HepG2 (cell line): Measurements from ENCODE around the gene SHMT1. TPM values are rescaled to one million over a fixed set of nuclear protein-coding genes. Genes with fewer than 3 reads are reported as not detected.
A peak's percentile ranks its signal among the peaks of the same experiment; 100 is the strongest.

Experiments used
- HOXA9 ChIP-seq: sonication (generic); formaldehyde crosslinking; IDR thresholded peaks from 2 replicates; pipeline ENCODE4 v1.8.1; 2022; ENCODE audit warnings: missing genetic modification reagents, mild to moderate bottlenecking, moderate library complexity, borderline replicate concordance
- MTA3 ChIP-seq: sonication (generic); formaldehyde crosslinking; IDR thresholded peaks from 2 replicates; pipeline ENCODE4 v1.4.0; 2020; ENCODE audit warnings: missing genetic modification reagents
- TMF1 ChIP-seq: sonication (generic); formaldehyde crosslinking; IDR thresholded peaks from 2 replicates; pipeline ENCODE4 v1.8.1; 2022; ENCODE audit warnings: low read depth, missing genetic modification reagents
- ZNF264 ChIP-seq: sonication (generic); formaldehyde crosslinking; IDR thresholded peaks from 2 replicates; pipeline ENCODE4 v1.4.0; 2020; ENCODE audit warnings: missing genetic modification reagents
- ZNF772 ChIP-seq: sonication (generic); formaldehyde crosslinking; IDR thresholded peaks from 2 replicates; pipeline ENCODE4 v1.5.0; 2020; ENCODE audit warnings: mild to moderate bottlenecking, missing genetic modification reagents
- ZNF883 ChIP-seq: sonication (generic); formaldehyde crosslinking; IDR thresholded peaks from 2 replicates; pipeline ENCODE4 v1.5.1; 2020; ENCODE audit warnings: mild to moderate bottlenecking, missing genetic modification reagents; ENCODE audit errors: not compliant biosample characterization
- polyA plus RNA-seq, 8 experiments: library from polyadenylated mRNA; depleted of rRNA in 3 of 8; stranded (reverse) in 7 of 8; unstranded in 1 of 8; fragments of >200 nt; fragmentation: Illumina TruSeq in 4 of 8; extraction: Trizol in 4 of 8; gene quantifications; 2 replicates each; pipeline versions ENCODE4 v1.2.1 to v1.2.3, GENCODE V29; 2011 to 2016; ENCODE audit warnings: low read depth in 4 of 8, missing spikeins in 1 of 8, mixed read lengths in 1 of 8; ENCODE audit not compliant: insufficient read depth in 1 of 8
- total RNA-seq, 5 experiments: library from RNA; depleted of rRNA; stranded (reverse); fragments of >200 nt; fragmentation: Illumina TruSeq; extraction: Trizol; gene quantifications; 2 replicates each; pipeline ENCODE4 v1.2.3, GENCODE V29; 2016; ENCODE audit warnings: low read depth in 1 of 5
- TF ChIP-seq, protein P1 (sequence below): sonication (generic); formaldehyde crosslinking; IDR thresholded peaks from 2 replicates; pipeline ENCODE4 v1.4.0; 2020; ENCODE audit warnings: missing genetic modification reagents
- TF ChIP-seq, protein P2 (sequence below): sonication (generic); formaldehyde crosslinking; IDR thresholded peaks from 2 replicates; pipeline ENCODE4 v1.4.0; 2020; ENCODE audit warnings: missing genetic modification reagents, mild to moderate bottlenecking, borderline replicate concordance
- TF ChIP-seq, protein P3 (sequence below): sonication (generic); formaldehyde crosslinking; IDR thresholded peaks from 2 replicates; pipeline ENCODE4 v1.9.0; 2021; ENCODE audit warnings: missing genetic modification reagents, borderline replicate concordance
- TF ChIP-seq, protein P4 (sequence below): IDR thresholded peaks from 2 replicates; pipeline ENCODE4 v1.6.1; 2016; ENCODE audit warnings: missing compliant biosample characterization, missing genetic modification reagents, borderline replicate concordance
- TF ChIP-seq, protein P5 (sequence below): sonication (generic); formaldehyde crosslinking; IDR thresholded peaks from 2 replicates; pipeline ENCODE4 v1.4.0; 2020; ENCODE audit warnings: missing genetic modification reagents

The SHMT1 gene
- total and polyA plus RNA-seq, 2 of the 13 experiments (the other 11 are each of a cell fraction or from before 2014, with no cell fraction given) = 21.3 to 48.8 TPM

DNA sequence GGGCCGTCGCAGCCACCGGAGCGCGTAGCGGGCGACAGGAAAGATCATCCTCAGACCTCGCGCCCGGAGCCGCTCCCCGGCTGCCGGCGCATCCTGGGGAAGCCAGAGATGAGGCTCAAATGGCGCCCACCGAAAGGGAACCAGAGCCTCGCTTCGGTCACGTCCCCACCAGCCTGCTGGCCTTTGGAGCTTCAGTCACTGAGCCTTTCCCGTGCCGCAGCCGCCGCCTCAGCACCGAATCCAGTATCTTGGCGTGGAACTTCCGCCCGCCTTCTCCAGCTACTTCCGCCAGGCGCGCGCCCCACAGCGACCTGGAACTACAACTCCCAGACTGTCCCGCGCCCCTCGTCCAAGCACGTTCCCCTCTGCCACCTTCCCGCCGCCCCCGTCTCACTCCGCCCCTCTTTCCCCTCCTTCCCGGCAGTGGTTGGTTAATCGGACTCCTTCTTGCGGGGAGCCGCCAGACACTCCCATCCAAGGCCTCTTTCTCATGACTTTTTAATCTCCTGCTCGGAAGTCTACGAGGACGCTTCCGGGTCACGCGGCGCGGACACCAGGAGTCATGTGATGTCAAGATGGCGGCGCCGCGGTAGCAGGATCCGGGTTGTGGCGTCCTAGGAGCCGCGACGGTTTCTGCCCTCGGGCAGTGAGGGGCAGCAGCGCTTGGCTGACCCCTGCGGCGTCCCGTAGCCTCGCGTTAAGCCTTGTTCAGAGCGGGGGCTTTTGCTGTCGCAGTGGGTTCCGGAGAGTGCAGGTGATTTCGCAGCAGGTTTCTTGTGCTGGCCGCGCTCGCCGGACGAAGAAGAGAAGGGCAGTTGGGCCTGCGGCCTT lies 48.4 kb downstream of the SHMT1 start, which contains the start of the genes SMCR8 and TOP3A (continued):
- TF ChIP-seq, protein P1, sequence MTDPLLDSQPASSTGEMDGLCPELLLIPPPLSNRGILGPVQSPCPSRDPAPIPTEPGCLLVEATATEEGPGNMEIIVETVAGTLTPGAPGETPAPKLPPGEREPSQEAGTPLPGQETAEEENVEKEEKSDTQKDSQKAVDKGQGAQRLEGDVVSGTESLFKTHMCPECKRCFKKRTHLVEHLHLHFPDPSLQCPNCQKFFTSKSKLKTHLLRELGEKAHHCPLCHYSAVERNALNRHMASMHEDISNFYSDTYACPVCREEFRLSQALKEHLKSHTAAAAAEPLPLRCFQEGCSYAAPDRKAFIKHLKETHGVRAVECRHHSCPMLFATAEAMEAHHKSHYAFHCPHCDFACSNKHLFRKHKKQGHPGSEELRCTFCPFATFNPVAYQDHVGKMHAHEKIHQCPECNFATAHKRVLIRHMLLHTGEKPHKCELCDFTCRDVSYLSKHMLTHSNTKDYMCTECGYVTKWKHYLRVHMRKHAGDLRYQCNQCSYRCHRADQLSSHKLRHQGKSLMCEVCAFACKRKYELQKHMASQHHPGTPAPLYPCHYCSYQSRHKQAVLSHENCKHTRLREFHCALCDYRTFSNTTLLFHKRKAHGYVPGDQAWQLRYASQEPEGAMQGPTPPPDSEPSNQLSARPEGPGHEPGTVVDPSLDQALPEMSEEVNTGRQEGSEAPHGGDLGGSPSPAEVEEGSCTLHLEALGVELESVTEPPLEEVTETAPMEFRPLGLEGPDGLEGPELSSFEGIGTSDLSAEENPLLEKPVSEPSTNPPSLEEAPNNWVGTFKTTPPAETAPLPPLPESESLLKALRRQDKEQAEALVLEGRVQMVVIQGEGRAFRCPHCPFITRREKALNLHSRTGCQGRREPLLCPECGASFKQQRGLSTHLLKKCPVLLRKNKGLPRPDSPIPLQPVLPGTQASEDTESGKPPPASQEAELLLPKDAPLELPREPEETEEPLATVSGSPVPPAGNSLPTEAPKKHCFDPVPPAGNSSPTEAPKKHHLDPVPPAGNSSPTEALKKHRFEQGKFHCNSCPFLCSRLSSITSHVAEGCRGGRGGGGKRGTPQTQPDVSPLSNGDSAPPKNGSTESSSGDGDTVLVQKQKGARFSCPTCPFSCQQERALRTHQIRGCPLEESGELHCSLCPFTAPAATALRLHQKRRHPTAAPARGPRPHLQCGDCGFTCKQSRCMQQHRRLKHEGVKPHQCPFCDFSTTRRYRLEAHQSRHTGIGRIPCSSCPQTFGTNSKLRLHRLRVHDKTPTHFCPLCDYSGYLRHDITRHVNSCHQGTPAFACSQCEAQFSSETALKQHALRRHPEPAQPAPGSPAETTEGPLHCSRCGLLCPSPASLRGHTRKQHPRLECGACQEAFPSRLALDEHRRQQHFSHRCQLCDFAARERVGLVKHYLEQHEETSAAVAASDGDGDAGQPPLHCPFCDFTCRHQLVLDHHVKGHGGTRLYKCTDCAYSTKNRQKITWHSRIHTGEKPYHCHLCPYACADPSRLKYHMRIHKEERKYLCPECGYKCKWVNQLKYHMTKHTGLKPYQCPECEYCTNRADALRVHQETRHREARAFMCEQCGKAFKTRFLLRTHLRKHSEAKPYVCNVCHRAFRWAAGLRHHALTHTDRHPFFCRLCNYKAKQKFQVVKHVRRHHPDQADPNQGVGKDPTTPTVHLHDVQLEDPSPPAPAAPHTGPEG (CRISPR knock-in tag) = peak; percentile 49; the same call in 1 of the 2 replicates
- no peak for TF ChIP-seq HOXA9
- TF ChIP-seq, protein P2, sequence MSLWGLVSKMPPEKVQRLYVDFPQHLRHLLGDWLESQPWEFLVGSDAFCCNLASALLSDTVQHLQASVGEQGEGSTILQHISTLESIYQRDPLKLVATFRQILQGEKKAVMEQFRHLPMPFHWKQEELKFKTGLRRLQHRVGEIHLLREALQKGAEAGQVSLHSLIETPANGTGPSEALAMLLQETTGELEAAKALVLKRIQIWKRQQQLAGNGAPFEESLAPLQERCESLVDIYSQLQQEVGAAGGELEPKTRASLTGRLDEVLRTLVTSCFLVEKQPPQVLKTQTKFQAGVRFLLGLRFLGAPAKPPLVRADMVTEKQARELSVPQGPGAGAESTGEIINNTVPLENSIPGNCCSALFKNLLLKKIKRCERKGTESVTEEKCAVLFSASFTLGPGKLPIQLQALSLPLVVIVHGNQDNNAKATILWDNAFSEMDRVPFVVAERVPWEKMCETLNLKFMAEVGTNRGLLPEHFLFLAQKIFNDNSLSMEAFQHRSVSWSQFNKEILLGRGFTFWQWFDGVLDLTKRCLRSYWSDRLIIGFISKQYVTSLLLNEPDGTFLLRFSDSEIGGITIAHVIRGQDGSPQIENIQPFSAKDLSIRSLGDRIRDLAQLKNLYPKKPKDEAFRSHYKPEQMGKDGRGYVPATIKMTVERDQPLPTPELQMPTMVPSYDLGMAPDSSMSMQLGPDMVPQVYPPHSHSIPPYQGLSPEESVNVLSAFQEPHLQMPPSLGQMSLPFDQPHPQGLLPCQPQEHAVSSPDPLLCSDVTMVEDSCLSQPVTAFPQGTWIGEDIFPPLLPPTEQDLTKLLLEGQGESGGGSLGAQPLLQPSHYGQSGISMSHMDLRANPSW (CRISPR knock-in tag) = no peak
- TF ChIP-seq, protein P3, sequence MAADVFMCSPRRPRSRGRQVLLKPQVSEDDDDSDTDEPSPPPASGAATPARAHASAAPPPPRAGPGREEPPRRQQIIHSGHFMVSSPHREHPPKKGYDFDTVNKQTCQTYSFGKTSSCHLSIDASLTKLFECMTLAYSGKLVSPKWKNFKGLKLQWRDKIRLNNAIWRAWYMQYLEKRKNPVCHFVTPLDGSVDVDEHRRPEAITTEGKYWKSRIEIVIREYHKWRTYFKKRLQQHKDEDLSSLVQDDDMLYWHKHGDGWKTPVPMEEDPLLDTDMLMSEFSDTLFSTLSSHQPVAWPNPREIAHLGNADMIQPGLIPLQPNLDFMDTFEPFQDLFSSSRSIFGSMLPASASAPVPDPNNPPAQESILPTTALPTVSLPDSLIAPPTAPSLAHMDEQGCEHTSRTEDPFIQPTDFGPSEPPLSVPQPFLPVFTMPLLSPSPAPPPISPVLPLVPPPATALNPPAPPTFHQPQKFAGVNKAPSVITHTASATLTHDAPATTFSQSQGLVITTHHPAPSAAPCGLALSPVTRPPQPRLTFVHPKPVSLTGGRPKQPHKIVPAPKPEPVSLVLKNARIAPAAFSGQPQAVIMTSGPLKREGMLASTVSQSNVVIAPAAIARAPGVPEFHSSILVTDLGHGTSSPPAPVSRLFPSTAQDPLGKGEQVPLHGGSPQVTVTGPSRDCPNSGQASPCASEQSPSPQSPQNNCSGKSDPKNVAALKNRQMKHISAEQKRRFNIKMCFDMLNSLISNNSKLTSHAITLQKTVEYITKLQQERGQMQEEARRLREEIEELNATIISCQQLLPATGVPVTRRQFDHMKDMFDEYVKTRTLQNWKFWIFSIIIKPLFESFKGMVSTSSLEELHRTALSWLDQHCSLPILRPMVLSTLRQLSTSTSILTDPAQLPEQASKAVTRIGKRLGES (CRISPR knock-in tag) = no peak
- no peak for TF ChIP-seq ZNF264 (CRISPR knock-in tag)
- TF ChIP-seq ZNF883 (CRISPR knock-in tag) = no peak
- TF ChIP-seq TMF1 (CRISPR knock-in tag) = 0 out of 2 replicates have a peak, but pooled peaks have one; percentile 2
- TF ChIP-seq, protein P4, sequence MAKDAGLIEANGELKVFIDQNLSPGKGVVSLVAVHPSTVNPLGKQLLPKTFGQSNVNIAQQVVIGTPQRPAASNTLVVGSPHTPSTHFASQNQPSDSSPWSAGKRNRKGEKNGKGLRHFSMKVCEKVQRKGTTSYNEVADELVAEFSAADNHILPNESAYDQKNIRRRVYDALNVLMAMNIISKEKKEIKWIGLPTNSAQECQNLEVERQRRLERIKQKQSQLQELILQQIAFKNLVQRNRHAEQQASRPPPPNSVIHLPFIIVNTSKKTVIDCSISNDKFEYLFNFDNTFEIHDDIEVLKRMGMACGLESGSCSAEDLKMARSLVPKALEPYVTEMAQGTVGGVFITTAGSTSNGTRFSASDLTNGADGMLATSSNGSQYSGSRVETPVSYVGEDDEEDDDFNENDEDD = peak; percentile 92
- peak; percentile 80 for TF ChIP-seq ZNF772 (CRISPR knock-in tag)
- no peak for TF ChIP-seq MTA3
- TF ChIP-seq, protein P5, sequence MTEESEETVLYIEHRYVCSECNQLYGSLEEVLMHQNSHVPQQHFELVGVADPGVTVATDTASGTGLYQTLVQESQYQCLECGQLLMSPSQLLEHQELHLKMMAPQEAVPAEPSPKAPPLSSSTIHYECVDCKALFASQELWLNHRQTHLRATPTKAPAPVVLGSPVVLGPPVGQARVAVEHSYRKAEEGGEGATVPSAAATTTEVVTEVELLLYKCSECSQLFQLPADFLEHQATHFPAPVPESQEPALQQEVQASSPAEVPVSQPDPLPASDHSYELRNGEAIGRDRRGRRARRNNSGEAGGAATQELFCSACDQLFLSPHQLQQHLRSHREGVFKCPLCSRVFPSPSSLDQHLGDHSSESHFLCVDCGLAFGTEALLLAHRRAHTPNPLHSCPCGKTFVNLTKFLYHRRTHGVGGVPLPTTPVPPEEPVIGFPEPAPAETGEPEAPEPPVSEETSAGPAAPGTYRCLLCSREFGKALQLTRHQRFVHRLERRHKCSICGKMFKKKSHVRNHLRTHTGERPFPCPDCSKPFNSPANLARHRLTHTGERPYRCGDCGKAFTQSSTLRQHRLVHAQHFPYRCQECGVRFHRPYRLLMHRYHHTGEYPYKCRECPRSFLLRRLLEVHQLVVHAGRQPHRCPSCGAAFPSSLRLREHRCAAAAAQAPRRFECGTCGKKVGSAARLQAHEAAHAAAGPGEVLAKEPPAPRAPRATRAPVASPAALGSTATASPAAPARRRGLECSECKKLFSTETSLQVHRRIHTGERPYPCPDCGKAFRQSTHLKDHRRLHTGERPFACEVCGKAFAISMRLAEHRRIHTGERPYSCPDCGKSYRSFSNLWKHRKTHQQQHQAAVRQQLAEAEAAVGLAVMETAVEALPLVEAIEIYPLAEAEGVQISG (CRISPR knock-in tag) = peak; percentile 88
